HEK293 (cell line): ENCODE results near the gene NMNAT2.

Experiments used
- CTCF ChIA-PET: fragments of 350-600 bp; formaldehyde crosslinking; extraction: SDS; loops from one replicate; lab custom pipeline; 2021; ENCODE audit warnings: antibody characterized with exemption; lab: Yijun Ruan, JAX
- POLR2A ChIA-PET: fragments of 300-600 bp; formaldehyde crosslinking; extraction: SDS; loops from one replicate; lab custom pipeline; 2020; ENCODE audit warnings: antibody characterized with exemption, inconsistent platforms; lab: Yijun Ruan, JAX
- H3K27ac ChIP-seq: fragments of 200-500 bp; sonication (Bioruptor generic); 2 replicates; pipeline ENCODE4 v1.5.1; 2014; ENCODE audit warnings: low read depth, low read length, control low read depth, inconsistent platforms; ENCODE audit errors: extremely low read depth
- H3K36me3 ChIP-seq, 2 experiments: fragments of 200-500 bp in 1 of 2; sonication (Bioruptor generic) in 1 of 2; 1 replicate in 1 of 2; 2 replicates in 1 of 2; pipeline ENCODE4 v1.5.1; 2014 to 2017; ENCODE audit warnings: inconsistent platforms in 2 of 2, low read length in 2 of 2; ENCODE audit not compliant: control insufficient read depth in 2 of 2, insufficient read depth in 1 of 2
- H3K4me1 ChIP-seq: fragments of 200-500 bp; sonication (Bioruptor generic); 2 replicates; pipeline ENCODE4 v1.5.1; 2014; ENCODE audit warnings: mild to moderate bottlenecking, low read length, inconsistent platforms; ENCODE audit not compliant: control insufficient read depth, insufficient read depth
- H3K4me3 ChIP-seq: 2 replicates; pipeline ENCODE4 v1.5.1; 2011; ENCODE audit warnings: low read depth, mild to moderate bottlenecking, control low read depth, low read length, moderate library complexity
- H3K9me3 ChIP-seq: fragments of 200-500 bp; sonication (Bioruptor generic); 2 replicates; pipeline ENCODE4 v1.5.1; 2014; ENCODE audit warnings: low read depth, low read length, inconsistent platforms; ENCODE audit not compliant: control insufficient read depth, insufficient read depth
- GLIS2 ChIP-seq: fragments of 450-650 bp; formaldehyde crosslinking; IDR thresholded peaks from 2 replicates; pipeline ENCODE4 v1.5.1; 2016; ENCODE audit warnings: missing biosample characterization, missing genetic modification characterization
- SALL2 ChIP-seq: fragments of 450-650 bp; formaldehyde crosslinking; IDR thresholded peaks from 2 replicates; pipeline ENCODE4 v1.5.0; 2017; ENCODE audit warnings: missing biosample characterization, mild to moderate bottlenecking, missing genetic modification characterization, borderline replicate concordance
- ZNF114 ChIP-seq: fragments of 450-650 bp; formaldehyde crosslinking; IDR thresholded peaks from 2 replicates; pipeline ENCODE4 v1.5.0; 2017; ENCODE audit warnings: missing biosample characterization, missing genetic modification characterization
- ZNF121 ChIP-seq: fragments of 450-650 bp; formaldehyde crosslinking; IDR thresholded peaks from 2 replicates; pipeline ENCODE4 v1.5.1; 2016; ENCODE audit warnings: missing biosample characterization, missing genetic modification characterization
- ZNF311 ChIP-seq: fragments of 450-650 bp; formaldehyde crosslinking; IDR thresholded peaks from 2 replicates; pipeline ENCODE4 v1.5.1; 2017; ENCODE audit warnings: missing biosample characterization, missing genetic modification characterization, borderline replicate concordance
- ZNF324 ChIP-seq: fragments of 450-650 bp; formaldehyde crosslinking; IDR thresholded peaks from 2 replicates; pipeline ENCODE4 v1.5.1; 2016; ENCODE audit warnings: missing biosample characterization, missing genetic modification characterization
- ZNF350 ChIP-seq: fragments of 450-650 bp; formaldehyde crosslinking; IDR thresholded peaks from 2 replicates; pipeline ENCODE4 v1.5.0; 2017; ENCODE audit warnings: missing biosample characterization, mild to moderate bottlenecking, missing genetic modification characterization
- ZNF366 ChIP-seq: fragments of 450-650 bp; formaldehyde crosslinking; conservative IDR thresholded peaks from 2 replicates; pipeline ENCODE4 v1.5.1; 2016; ENCODE audit warnings: missing biosample characterization, missing genetic modification characterization
- ZNF48 ChIP-seq: fragments of 450-650 bp; formaldehyde crosslinking; IDR thresholded peaks from 2 replicates; pipeline ENCODE4 v1.5.1; 2016; ENCODE audit warnings: missing biosample characterization, missing genetic modification characterization
- ZNF558 ChIP-seq: fragments of 450-650 bp; formaldehyde crosslinking; IDR thresholded peaks from 2 replicates; pipeline ENCODE4 v1.5.1; 2016; ENCODE audit warnings: missing biosample characterization, missing genetic modification characterization
- ZNF629 ChIP-seq: fragments of 450-650 bp; formaldehyde crosslinking; IDR thresholded peaks from 2 replicates; pipeline ENCODE4 v1.5.1; 2017; ENCODE audit warnings: missing biosample characterization, missing genetic modification characterization
- ZNF785 ChIP-seq: fragments of 450-650 bp; formaldehyde crosslinking; IDR thresholded peaks from 2 replicates; pipeline ENCODE4 v1.5.1; 2016; ENCODE audit warnings: missing biosample characterization, missing genetic modification characterization
- ZNF843 ChIP-seq: fragments of 450-650 bp; formaldehyde crosslinking; IDR thresholded peaks from 2 replicates; pipeline ENCODE4 v1.5.1; 2016; ENCODE audit warnings: missing biosample characterization, missing genetic modification characterization
- ZSCAN16 ChIP-seq: fragments of 450-650 bp; formaldehyde crosslinking; IDR thresholded peaks from 2 replicates; pipeline ENCODE4 v1.5.1; 2016; ENCODE audit warnings: missing biosample characterization, missing genetic modification characterization
- ZSCAN23 ChIP-seq: fragments of 450-650 bp; formaldehyde crosslinking; IDR thresholded peaks from 2 replicates; pipeline ENCODE4 v1.5.1; 2016; ENCODE audit warnings: missing biosample characterization, missing genetic modification characterization
- TF ChIP-seq, protein P1 (sequence below): fragments of 450-650 bp; formaldehyde crosslinking; IDR thresholded peaks from 2 replicates; pipeline ENCODE4 v1.5.1; 2016; ENCODE audit warnings: missing biosample characterization, missing genetic modification characterization
- TF ChIP-seq, protein P2 (sequence below): fragments of 450-650 bp; formaldehyde crosslinking; IDR thresholded peaks from 2 replicates; pipeline ENCODE4 v1.5.1; 2016; ENCODE audit warnings: missing biosample characterization, missing genetic modification characterization
- TF ChIP-seq, protein P3 (sequence below): fragments of 450-650 bp; formaldehyde crosslinking; IDR thresholded peaks from 2 replicates; pipeline ENCODE4 v1.5.1; 2016; ENCODE audit warnings: missing biosample characterization, missing genetic modification characterization
- TF ChIP-seq, protein P4 (sequence below): fragments of 450-650 bp; formaldehyde crosslinking; IDR thresholded peaks from 2 replicates; pipeline ENCODE4 v1.5.1; 2017; ENCODE audit warnings: missing biosample characterization, missing genetic modification characterization
- TF ChIP-seq, protein P5 (sequence below): fragments of 450-650 bp; formaldehyde crosslinking; IDR thresholded peaks from 2 replicates; pipeline ENCODE4 v1.5.1; 2016; ENCODE audit warnings: missing biosample characterization, missing genetic modification characterization

Gene NMNAT2

DNA sequence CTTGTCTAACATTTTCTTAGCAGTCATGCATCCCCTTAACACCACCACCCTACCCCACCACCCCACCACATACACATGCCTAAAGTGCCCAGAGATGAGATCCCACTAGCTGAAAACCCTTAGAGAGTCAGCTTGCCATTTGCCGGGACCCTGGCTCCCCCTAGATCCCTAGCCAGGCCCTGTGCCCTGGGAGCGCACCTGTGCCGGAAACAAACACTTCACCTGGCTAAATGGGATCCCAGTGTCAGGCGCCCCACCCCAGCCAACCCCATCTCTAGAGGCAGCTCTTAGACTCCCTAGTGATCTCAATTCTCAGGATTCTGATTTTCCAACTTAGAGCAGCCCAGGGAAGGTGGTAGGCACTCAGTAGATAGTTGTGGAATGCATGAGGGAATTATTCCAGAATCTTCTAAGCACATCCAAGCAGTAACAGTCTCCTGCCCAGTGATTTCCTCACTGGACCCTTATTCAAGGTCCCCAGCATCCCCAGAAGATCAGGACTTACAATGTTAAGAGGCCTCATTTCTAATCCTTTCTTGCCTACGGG, 126.9 kb downstream of the NMNAT2 start:
- H3K27ac ChIP-seq, result no peak overlapping the region
- no peak for TF ChIP-seq ZNF48
- no peak for TF ChIP-seq ZNF114 (tag by site-specific recombination)
- TF ChIP-seq ZNF121 (tag by site-specific recombination), result no peak
- no peak for TF ChIP-seq ZNF324
- TF ChIP-seq ZNF629 (tag by site-specific recombination), result no peak
- TF ChIP-seq ZNF366 (tag by site-specific recombination), result no peak
- no peak for TF ChIP-seq ZNF558 (tag by site-specific recombination)
- no peak for TF ChIP-seq ZSCAN16 (tag by site-specific recombination)
- TF ChIP-seq, protein P1, sequence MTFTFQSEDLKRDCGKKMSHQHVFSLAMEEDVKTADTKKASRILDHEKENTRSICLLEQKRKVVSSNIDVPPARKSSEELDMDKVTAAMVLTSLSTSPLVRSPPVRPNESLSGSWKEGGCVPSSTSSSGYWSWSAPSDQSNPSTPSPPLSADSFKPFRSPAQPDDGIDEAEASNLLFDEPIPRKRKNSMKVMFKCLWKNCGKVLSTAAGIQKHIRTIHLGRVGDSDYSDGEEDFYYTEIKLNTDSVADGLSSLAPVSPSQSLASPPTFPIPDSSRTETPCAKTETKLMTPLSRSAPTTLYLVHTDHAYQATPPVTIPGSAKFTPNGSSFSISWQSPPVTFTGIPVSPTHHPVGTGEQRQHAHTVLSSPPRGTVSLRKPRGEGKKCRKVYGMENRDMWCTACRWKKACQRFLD, result no peak
- no peak for TF ChIP-seq ZNF785 (tag by site-specific recombination)
- TF ChIP-seq, protein P2, sequence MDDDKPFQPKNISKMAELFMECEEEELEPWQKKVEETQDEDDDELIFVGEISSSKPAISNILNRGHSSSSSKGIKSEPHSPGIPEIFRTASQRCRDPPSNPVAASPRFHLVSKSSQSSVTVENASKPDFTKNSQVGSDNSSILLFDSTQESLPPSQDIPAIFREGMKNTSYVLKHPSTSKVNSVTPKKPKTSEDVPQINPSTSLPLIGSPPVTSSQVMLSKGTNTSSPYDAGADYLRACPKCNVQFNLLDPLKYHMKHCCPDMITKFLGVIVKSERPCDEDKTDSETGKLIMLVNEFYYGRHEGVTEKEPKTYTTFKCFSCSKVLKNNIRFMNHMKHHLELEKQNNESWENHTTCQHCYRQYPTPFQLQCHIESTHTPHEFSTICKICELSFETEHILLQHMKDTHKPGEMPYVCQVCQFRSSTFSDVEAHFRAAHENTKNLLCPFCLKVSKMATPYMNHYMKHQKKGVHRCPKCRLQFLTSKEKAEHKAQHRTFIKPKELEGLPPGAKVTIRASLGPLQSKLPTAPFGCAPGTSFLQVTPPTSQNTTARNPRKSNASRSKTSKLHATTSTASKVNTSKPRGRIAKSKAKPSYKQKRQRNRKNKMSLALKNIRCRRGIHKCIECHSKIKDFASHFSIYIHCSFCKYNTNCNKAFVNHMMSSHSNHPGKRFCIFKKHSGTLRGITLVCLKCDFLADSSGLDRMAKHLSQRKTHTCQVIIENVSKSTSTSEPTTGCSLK, result no peak
- TF ChIP-seq ZNF311 (tag by site-specific recombination), result no peak
- TF ChIP-seq, protein P3, sequence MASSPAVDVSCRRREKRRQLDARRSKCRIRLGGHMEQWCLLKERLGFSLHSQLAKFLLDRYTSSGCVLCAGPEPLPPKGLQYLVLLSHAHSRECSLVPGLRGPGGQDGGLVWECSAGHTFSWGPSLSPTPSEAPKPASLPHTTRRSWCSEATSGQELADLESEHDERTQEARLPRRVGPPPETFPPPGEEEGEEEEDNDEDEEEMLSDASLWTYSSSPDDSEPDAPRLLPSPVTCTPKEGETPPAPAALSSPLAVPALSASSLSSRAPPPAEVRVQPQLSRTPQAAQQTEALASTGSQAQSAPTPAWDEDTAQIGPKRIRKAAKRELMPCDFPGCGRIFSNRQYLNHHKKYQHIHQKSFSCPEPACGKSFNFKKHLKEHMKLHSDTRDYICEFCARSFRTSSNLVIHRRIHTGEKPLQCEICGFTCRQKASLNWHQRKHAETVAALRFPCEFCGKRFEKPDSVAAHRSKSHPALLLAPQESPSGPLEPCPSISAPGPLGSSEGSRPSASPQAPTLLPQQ (tag by site-specific recombination), result no peak
- TF ChIP-seq, protein P4, sequence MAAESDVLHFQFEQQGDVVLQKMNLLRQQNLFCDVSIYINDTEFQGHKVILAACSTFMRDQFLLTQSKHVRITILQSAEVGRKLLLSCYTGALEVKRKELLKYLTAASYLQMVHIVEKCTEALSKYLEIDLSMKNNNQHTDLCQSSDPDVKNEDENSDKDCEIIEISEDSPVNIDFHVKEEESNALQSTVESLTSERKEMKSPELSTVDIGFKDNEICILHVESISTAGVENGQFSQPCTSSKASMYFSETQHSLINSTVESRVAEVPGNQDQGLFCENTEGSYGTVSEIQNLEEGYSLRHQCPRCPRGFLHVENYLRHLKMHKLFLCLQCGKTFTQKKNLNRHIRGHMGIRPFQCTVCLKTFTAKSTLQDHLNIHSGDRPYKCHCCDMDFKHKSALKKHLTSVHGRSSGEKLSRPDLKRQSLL, result no peak
- no peak for TF ChIP-seq ZNF350 (tag by site-specific recombination)
- TF ChIP-seq GLIS2 (tag by site-specific recombination), result no peak
- TF ChIP-seq SALL2 (tag by site-specific recombination), result no peak
- no peak for TF ChIP-seq ZNF843 (tag by site-specific recombination)
- no peak for TF ChIP-seq ZSCAN23 (tag by site-specific recombination)
- TF ChIP-seq, protein P5, sequence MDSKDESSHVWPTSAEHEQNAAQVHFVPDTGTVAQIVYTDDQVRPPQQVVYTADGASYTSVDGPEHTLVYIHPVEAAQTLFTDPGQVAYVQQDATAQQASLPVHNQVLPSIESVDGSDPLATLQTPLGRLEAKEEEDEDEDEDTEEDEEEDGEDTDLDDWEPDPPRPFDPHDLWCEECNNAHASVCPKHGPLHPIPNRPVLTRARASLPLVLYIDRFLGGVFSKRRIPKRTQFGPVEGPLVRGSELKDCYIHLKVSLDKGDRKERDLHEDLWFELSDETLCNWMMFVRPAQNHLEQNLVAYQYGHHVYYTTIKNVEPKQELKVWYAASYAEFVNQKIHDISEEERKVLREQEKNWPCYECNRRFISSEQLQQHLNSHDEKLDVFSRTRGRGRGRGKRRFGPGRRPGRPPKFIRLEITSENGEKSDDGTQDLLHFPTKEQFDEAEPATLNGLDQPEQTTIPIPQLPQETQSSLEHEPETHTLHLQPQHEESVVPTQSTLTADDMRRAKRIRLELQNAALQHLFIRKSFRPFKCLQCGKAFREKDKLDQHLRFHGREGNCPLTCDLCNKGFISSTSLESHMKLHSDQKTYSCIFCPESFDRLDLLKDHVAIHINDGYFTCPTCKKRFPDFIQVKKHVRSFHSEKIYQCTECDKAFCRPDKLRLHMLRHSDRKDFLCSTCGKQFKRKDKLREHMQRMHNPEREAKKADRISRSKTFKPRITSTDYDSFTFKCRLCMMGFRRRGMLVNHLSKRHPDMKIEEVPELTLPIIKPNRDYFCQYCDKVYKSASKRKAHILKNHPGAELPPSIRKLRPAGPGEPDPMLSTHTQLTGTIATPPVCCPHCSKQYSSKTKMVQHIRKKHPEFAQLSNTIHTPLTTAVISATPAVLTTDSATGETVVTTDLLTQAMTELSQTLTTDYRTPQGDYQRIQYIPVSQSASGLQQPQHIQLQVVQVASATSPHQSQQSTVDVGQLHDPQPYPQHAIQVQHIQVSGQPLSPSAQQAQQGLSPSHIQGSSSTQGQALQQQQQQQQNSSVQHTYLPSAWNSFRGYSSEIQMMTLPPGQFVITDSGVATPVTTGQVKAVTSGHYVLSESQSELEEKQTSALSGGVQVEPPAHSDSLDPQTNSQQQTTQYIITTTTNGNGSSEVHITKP, result no peak
- H3K4me1 ChIP-seq, result no peaks in the 10 kb centered on the region
- H3K4me3 ChIP-seq, result no peak overlapping the region
- ChIA-PET CTCF (interaction anchor here (2.2 kb wide), 1 partner anchor 9 kb away, joined by 8 read pairs; no protein-coding TSS in a partner anchor), POLR2A (no interaction called here)
- no peaks in the 10 kb centered on the region for H3K36me3 ChIP-seq
- no peaks in the 10 kb centered on the region for H3K9me3 ChIP-seq
